Measurements from ENCODE around the gene PDGFA. TPM values are rescaled to one million over a fixed set of nuclear protein-coding genes. Genes with fewer than 3 reads are reported as not detected.

The PDGFA gene
- total RNA-seq, 2 experiments from 2014 or later: 16.7 to 18.8 TPM

GRCh38 chr7:452226-452751, 67.4 kb downstream of the PDGFA start:
- intact Hi-C loops (cut with micrococcal nuclease): no loop called here
- Mint-ChIP-seq H3K4me3 (no peak overlapping the region), H3K27ac (no peak overlapping the region), H3K36me3 (ENCODE audit: low read depth) (no peaks in the 10 kb centered on the region), H3K4me1 (ENCODE audit: low read depth) (peaks cover 17% of the 10 kb centered on the region), H3K9me3 (no peaks in the 10 kb centered on the region), H3K27me3 (peaks cover 9% of the 10 kb centered on the region)
- ChIA-PET POLR2A (no interaction called here), CTCF (no interaction called here)
- DNase-seq: peak; percentile 18
- TF ChIP-seq CTCF (IDR thresholded peaks at IDR 0.05): no peak
- no peak for ATAC-seq

DNA sequence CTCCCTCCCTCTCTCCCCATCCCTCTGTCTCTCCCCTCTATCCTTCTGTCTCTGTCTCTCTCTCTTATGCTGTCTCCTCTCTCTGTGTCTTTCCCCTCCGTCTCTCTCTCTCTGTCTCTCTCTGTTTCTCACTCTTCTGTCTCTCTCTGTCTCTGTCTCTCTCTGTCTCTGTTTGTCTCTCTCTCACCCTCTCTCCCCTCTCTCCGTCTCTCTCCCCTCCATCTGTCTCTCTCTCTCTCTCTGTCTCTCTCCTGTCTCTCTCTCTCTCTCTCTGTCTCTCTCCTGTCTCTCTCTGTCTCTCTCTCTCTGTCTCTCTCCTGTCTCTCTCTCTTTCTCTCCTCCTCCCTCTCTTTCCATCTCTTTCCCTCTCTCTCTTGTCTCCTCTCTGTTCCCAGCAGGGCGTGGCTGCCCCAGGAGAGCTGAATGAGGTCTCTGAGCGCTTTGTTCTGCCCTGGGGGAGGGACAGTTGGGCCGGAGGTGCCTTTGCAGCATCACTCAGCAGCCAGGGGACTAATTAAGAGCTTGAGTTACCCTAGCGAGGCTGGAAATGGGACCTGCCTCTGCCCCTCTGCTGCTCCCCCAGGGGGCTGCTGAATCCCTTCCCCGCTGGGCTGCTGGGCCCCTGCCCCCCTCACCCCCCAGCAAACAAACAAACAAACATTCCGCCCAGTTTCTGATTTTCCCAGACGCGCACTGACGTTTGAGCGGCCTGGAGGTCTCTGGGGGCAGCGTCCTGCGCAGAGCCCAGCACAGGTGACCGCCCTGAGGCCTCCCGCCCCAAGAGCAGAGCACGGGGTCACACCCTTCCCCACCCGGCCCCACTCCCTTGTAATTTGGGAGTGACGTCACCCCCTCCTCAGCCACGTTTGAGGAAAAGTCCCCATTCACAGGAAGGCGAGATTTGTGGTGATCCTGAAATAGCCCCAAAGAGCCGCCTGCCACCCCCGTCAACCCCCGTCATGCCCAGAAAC, 68.1 kb downstream of the PDGFA start:
- intact Hi-C loops (cut with micrococcal nuclease): no loop called here
- no peak for ATAC-seq

GRCh38 chr7:450741-451140, 68.9 kb downstream of the PDGFA start:
- H3K36me3 Mint-ChIP-seq (ENCODE audit: low read depth): no peaks in the 10 kb centered on the region
- no peak overlapping the region for H3K27ac Mint-ChIP-seq
- intact Hi-C loops (cut with micrococcal nuclease): no loop called here
- H3K4me1 Mint-ChIP-seq (ENCODE audit: low read depth): peaks cover 17% of the 10 kb centered on the region
- H3K4me3 Mint-ChIP-seq: peak overlapping the region; percentile 35
- ChIA-PET POLR2A (interaction anchor here (0.6 to 0.7 kb wide), 2 partner anchors 14 to 97 kb away, joined by 3 to 4 read pairs; no protein-coding TSS in a partner anchor), CTCF (interaction anchor here (1.6 kb wide), 1 partner anchor 323 kb away, joined by 3 read pairs; no protein-coding TSS in a partner anchor)
- H3K27me3 Mint-ChIP-seq: peaks cover 9% of the 10 kb centered on the region
- no peak for TF ChIP-seq CTCF (IDR thresholded peaks at IDR 0.05)
- DNase-seq: peak; percentile 45
- ATAC-seq: peak; percentile 60
- no peaks in the 10 kb centered on the region for H3K9me3 Mint-ChIP-seq

More for the DNA sequence above, 68.1 kb downstream of the PDGFA start:
- Mint-ChIP-seq H3K27ac (peak overlapping the region; percentile 64), H3K4me1 (ENCODE audit: low read depth) (peaks cover 17% of the 10 kb centered on the region), H3K4me3 (peak overlapping the region; percentile 35), H3K27me3 (peaks cover 9% of the 10 kb centered on the region), H3K9me3 (no peaks in the 10 kb centered on the region), H3K36me3 (ENCODE audit: low read depth) (no peaks in the 10 kb centered on the region)
- DNase-seq: no peak
- ChIA-PET CTCF (no interaction called here), POLR2A (interaction anchor here (0.6 to 0.7 kb wide), 2 partner anchors 14 to 97 kb away, joined by 3 to 4 read pairs; no protein-coding TSS in a partner anchor)
- no peak for TF ChIP-seq CTCF (IDR thresholded peaks at IDR 0.05)

GRCh38 chr7:450036-450435, 69.6 kb downstream of the PDGFA start:
- TF ChIP-seq CTCF (IDR thresholded peaks at IDR 0.05): no peak
- CTCF ChIA-PET: interaction anchor here (0.9 to 1.6 kb wide), 2 partner anchors 117 to 324 kb away, joined by 3 read pairs; no protein-coding TSS in a partner anchor

More at GRCh38 chr7:450036-450435, 69.6 kb downstream of the PDGFA start:
- POLR2A ChIA-PET: interaction anchor here (1.2 kb wide), 2 partner anchors 10 to 256 kb away, joined by 3 to 6 read pairs; no protein-coding TSS in a partner anchor
- H3K36me3 Mint-ChIP-seq (ENCODE audit: low read depth): no peaks in the 10 kb centered on the region
- no peak for DNase-seq
- no peaks in the 10 kb centered on the region for H3K9me3 Mint-ChIP-seq
- H3K27me3 Mint-ChIP-seq: peaks cover 9% of the 10 kb centered on the region
- H3K4me3 Mint-ChIP-seq: no peak overlapping the region
- intact Hi-C loops (cut with micrococcal nuclease): no loop called here
- H3K27ac Mint-ChIP-seq: no peak overlapping the region
- peaks cover 17% of the 10 kb centered on the region for H3K4me1 Mint-ChIP-seq (ENCODE audit: low read depth)
- no peak for ATAC-seq

All from activated CD8-positive, alpha-beta T cell treated with anti-CD3 and anti-CD28 coated beads for 36 hours (primary cell).